Measurements from ENCODE around the gene NOS3.

The NOS3 gene

GRCh38 chr7:151033864-151034249 lies 43.0 kb downstream of the NOS3 start:
- H3K4me2 ChIP-seq (ENCODE audit: insufficient read depth, low read length): no peak overlapping the region
- H3K9ac ChIP-seq (ENCODE audit: low read depth, low read length): no peak overlapping the region
- peaks cover 21% of the 10 kb centered on the region for H3K79me2 ChIP-seq (ENCODE audit: insufficient read depth, low read length)
- no peaks in the 10 kb centered on the region for H3K27me3 ChIP-seq (ENCODE audit: insufficient read depth, low read length, poor library complexity)
- TF ChIP-seq EZH2 (IDR thresholded peaks at IDR 0.05; ENCODE audit: borderline replicate concordance, low read depth, low read length, severe bottlenecking) (no peak), CTCF (IDR thresholded peaks at IDR 0.05; ENCODE audit: borderline replicate concordance, extremely low read depth, low read length, poor library complexity, severe bottlenecking) (no peak)
- 0 out of 2 replicates have a peak, but pooled peaks cover 11% of the 10 kb centered on the region for H4K20me1 ChIP-seq (ENCODE audit: insufficient read depth, low read length)
- no peaks in the 10 kb centered on the region for H3K9me3 ChIP-seq (ENCODE audit: insufficient read depth, low read length, severe bottlenecking)
- peaks cover 56% of the 10 kb centered on the region for H3K36me3 ChIP-seq (ENCODE audit: insufficient read depth, low read length)
- DNase-seq (no peak), ATAC-seq (ENCODE audit: insufficient read depth, low read depth) (no peak)
- no peak overlapping the region for H3K4me3 ChIP-seq (ENCODE audit: low read depth in 1 of 2, low read length in 2 of 2)
- no peak overlapping the region for H2AFZ ChIP-seq (ENCODE audit: low read depth, low read length)
- H3K4me1 ChIP-seq (ENCODE audit: insufficient read depth, low read length): peaks cover 14% of the 10 kb centered on the region
- no peak overlapping the region for H3K27ac ChIP-seq (ENCODE audit: low read length)

GRCh38 chr7:151034312-151035025 lies 43.7 kb downstream of the NOS3 start:
- Histone ChIP-seq H3K79me2 (ENCODE audit: insufficient read depth, low read length) (peaks cover 15% of the 10 kb centered on the region), H3K27me3 (ENCODE audit: insufficient read depth, low read length, poor library complexity) (no peaks in the 10 kb centered on the region), H3K4me3 (ENCODE audit: low read depth in 1 of 2, low read length in 2 of 2) (no peak overlapping the region), H2AFZ (ENCODE audit: low read depth, low read length) (no peak overlapping the region), H3K36me3 (ENCODE audit: insufficient read depth, low read length) (peaks cover 56% of the 10 kb centered on the region), H3K27ac (ENCODE audit: low read length) (no peak overlapping the region), H3K9me3 (ENCODE audit: insufficient read depth, low read length, severe bottlenecking) (no peaks in the 10 kb centered on the region), H4K20me1 (ENCODE audit: insufficient read depth, low read length) (0 out of 2 replicates have a peak, but pooled peaks cover 11% of the 10 kb centered on the region), H3K9ac (ENCODE audit: low read depth, low read length) (no peak overlapping the region), H3K4me1 (ENCODE audit: insufficient read depth, low read length) (peaks cover 8% of the 10 kb centered on the region), H3K4me2 (ENCODE audit: insufficient read depth, low read length) (no peak overlapping the region)
- no peak for DNase-seq
- ATAC-seq (ENCODE audit: insufficient read depth, low read depth): no peak
- TF ChIP-seq EZH2 (IDR thresholded peaks at IDR 0.05; ENCODE audit: borderline replicate concordance, low read depth, low read length, severe bottlenecking) (no peak), CTCF (IDR thresholded peaks at IDR 0.05; ENCODE audit: borderline replicate concordance, extremely low read depth, low read length, poor library complexity, severe bottlenecking) (no peak)

- Histone ChIP-seq H3K9me3 (ENCODE audit: insufficient read depth, low read length, severe bottlenecking) (no peaks in the 10 kb centered on the region), H3K27ac (ENCODE audit: low read length) (no peak overlapping the region), H3K79me2 (ENCODE audit: insufficient read depth, low read length) (peaks cover 9% of the 10 kb centered on the region; the same call in 1 of the 2 replicates), H3K4me3 (ENCODE audit: low read depth in 1 of 2, low read length in 2 of 2) (no peak overlapping the region), H3K27me3 (ENCODE audit: insufficient read depth, low read length, poor library complexity) (no peaks in the 10 kb centered on the region), H3K4me2 (ENCODE audit: insufficient read depth, low read length) (no peak overlapping the region), H4K20me1 (ENCODE audit: insufficient read depth, low read length) (0 out of 2 replicates have a peak, but pooled peaks cover 11% of the 10 kb centered on the region), H2AFZ (ENCODE audit: low read depth, low read length) (no peak overlapping the region), H3K36me3 (ENCODE audit: insufficient read depth, low read length) (peaks cover 56% of the 10 kb centered on the region), H3K4me1 (ENCODE audit: insufficient read depth, low read length) (peaks cover under 1% of the 10 kb centered on the region; the same call in 1 of the 2 replicates), H3K9ac (ENCODE audit: low read depth, low read length) (no peak overlapping the region)
- no peak for TF ChIP-seq CTCF (IDR thresholded peaks at IDR 0.05; ENCODE audit: borderline replicate concordance, extremely low read depth, low read length, poor library complexity, severe bottlenecking)
- no peak for TF ChIP-seq EZH2 (IDR thresholded peaks at IDR 0.05; ENCODE audit: borderline replicate concordance, low read depth, low read length, severe bottlenecking)
- no peak for DNase-seq
- no peak for ATAC-seq (ENCODE audit: insufficient read depth, low read depth)
Observed at GRCh38 chr7:151035026-151035717, 44.4 kb downstream of the NOS3 start.

Data from DND-41 (cell line).